Naive thymus-derived CD8-positive, alpha-beta T cell (primary cell): ENCODE results near the gene ZNF701. TPM values are rescaled to one million over a fixed set of nuclear protein-coding genes. Genes with fewer than 3 reads are reported as not detected.
"Not testable (repeated sequence)": the region's sequence is repeated elsewhere in the genome, so short reads cannot be mapped to it uniquely, and the experiment has no call there.

Experiments
- ATAC-seq, 2 donors: fragments of 150-1000 bp; cut with Tn5 transposase in 1 of 2; sonication (Bioruptor Pico), chemical (Tn5 transposase) in 1 of 2; 1 replicate in 1 of 2; 2 replicates in 1 of 2; pipeline ENCODE4 v1.10.0; 2021; ENCODE audit warnings: mild to moderate bottlenecking in 2 of 2, moderate library complexity in 2 of 2
- POLR2A ChIA-PET: fragments of 350-600 bp; sonication (Branson Sonifier 250); formaldehyde crosslinking; loops from one replicate; lab custom pipeline; 2021; ENCODE audit warnings: antibody characterized with exemption; lab: Charles Lee
- DNase-seq, 10 donors: peaks; one replicate each; pipeline versions ENCODE4 v3.0.0 to v3.0.0-alpha.2; 2020 to 2022
- H3K27ac Mint-ChIP-seq, 10 donors: one replicate each; pipeline ENCODE4 v1.8.0; 2020 to 2022; ENCODE audit warnings: mild to moderate bottlenecking in 10 of 10, mixed read lengths in 10 of 10, moderate library complexity in 4 of 10, inconsistent platforms in 1 of 10
- H3K27me3 Mint-ChIP-seq, 5 donors: one replicate each; pipeline ENCODE4 v1.8.0; 2021 to 2022; ENCODE audit warnings: mixed read lengths in 5 of 5
- H3K36me3 Mint-ChIP-seq, 3 donors: one replicate each; pipeline ENCODE4 v1.8.0; 2020 to 2022; ENCODE audit warnings: mixed read lengths in 3 of 3, mild to moderate bottlenecking in 2 of 3, inconsistent platforms in 1 of 3
- H3K4me1 Mint-ChIP-seq, 4 donors: one replicate each; pipeline ENCODE4 v1.8.0; 2021 to 2022; ENCODE audit warnings: mixed read lengths in 4 of 4
- H3K4me3 Mint-ChIP-seq, 10 donors: one replicate each; pipeline ENCODE4 v1.8.0; 2020 to 2022; ENCODE audit warnings: mild to moderate bottlenecking in 10 of 10, mixed read lengths in 10 of 10, moderate library complexity in 6 of 10, inconsistent platforms in 1 of 10
- H3K9me3 Mint-ChIP-seq, 9 donors: one replicate each; pipeline ENCODE4 v1.8.0; 2020 to 2022; ENCODE audit warnings: mixed read lengths in 9 of 9, mild to moderate bottlenecking in 3 of 9, inconsistent platforms in 1 of 9, moderate library complexity in 1 of 9
- polyA plus RNA-seq, 3 donors: library from polyadenylated mRNA; unstranded; fragments of 300-500 nt; fragmentation: Illumina TruSeq; gene quantifications; one replicate each; pipeline ENCODE4 v1.2.3, GENCODE V29; 2021
- total RNA-seq, 8 experiments: library from RNA in 2 of 8; stranded (reverse) in 2 of 8; gene quantifications; one replicate each; pipeline ENCODE4 v1.2.3 and lab custom pipeline; 2021 to 2026

Gene ZNF701
- total and polyA plus RNA-seq, 5 experiments from 2014 or later = 13.6 to 40.3 (median 14.4) TPM

DNA sequence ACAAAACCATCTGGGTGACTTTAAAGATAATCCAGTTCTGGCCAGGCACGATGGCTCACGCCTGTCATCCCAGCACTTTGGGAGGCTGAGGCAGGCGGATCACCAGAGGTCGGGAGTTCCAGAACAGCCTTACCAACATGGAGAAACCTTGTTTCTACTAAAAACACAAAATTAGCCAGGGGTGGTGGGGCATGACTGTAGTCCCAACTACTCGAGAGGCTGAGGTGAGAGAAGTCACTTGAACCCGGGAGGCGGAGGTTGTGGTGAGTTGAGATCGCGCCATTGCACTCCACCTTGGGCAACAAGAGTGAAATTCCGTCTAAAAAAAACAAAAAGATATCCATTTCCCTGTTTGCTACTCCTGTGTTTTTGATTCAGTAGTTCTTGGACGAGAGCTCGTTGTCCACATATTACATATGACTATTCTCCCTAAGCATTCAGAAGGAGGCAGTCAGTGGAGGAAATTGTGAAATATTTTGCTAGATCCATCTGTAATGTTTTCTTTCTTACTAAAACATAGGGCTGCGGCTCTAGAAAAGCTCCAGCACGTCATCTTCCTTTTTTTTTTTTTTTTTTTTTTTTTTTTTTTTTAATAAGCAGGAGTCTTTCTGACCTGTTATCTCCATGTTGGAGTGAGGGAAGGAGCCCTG is 33.6 kb downstream of the ZNF701 start:
- H3K9me3 Mint-ChIP-seq = peaks cover 0 to 59% (median 10%) of the 10 kb centered on the region in 9 donors
- DNase-seq = no peak
- peaks cover 13 to 28% (median 16%) of the 10 kb centered on the region in 3 donors for H3K36me3 Mint-ChIP-seq
- ATAC-seq = no peak
- POLR2A ChIA-PET = interaction anchor here (0.6 to 0.7 kb wide), 3 partner anchors 107 to 1631 kb away, joined by 3 to 7 read pairs (median 6); no protein-coding TSS in a partner anchor
- H3K27ac Mint-ChIP-seq = peak overlapping the region in 2 of 10 donors; percentile 4 to 59
- H3K27me3 Mint-ChIP-seq = no peaks in the 10 kb centered on the region
- peaks cover 13 to 50% (median 41%) of the 10 kb centered on the region in 4 donors for H3K4me1 Mint-ChIP-seq
- peak overlapping the region in 7 of 10 donors; percentile 26 to 88 (median 44) for H3K4me3 Mint-ChIP-seq

- DNase-seq = no peak
- Mint-ChIP-seq H3K27ac (no peak overlapping the region), H3K9me3 (peaks cover 0 to 91% (median 43%) of the 10 kb centered on the region in 9 donors), H3K27me3 (no peaks in the 10 kb centered on the region), H3K4me3 (no peak overlapping the region), H3K36me3 (peaks cover 55 to 88% (median 82%) of the 10 kb centered on the region in 3 donors), H3K4me1 (peaks cover 0 to 22% (median 7%) of the 10 kb centered on the region in 4 donors)
- POLR2A ChIA-PET = no interaction called here
- ATAC-seq = no peak
These were observed 43.3 kb downstream of the ZNF701 start for GRCh38 chr19:52613299-52613906.

GRCh38 chr19:52621376-52621775 is 51.3 kb downstream of the ZNF701 start:
- H3K27ac Mint-ChIP-seq = peak overlapping the region in 6 of 10 donors; percentile 12 to 79 (median 42)
- DNase-seq (peak in 1 of 10 donors; percentile 25), ATAC-seq (peak in 1 of 2 donors; percentile 36)
- peaks cover 15 to 35% (median 26%) of the 10 kb centered on the region in 4 donors for H3K4me1 Mint-ChIP-seq
- POLR2A ChIA-PET = no interaction called here
- peak overlapping the region in 5 of 10 donors; percentile 14 to 49 (median 21) for H3K4me3 Mint-ChIP-seq
- peaks cover 24 to 35% (median 32%) of the 10 kb centered on the region in 3 donors for H3K36me3 Mint-ChIP-seq
- H3K27me3 Mint-ChIP-seq = no peaks in the 10 kb centered on the region
- H3K9me3 Mint-ChIP-seq = peaks cover 5 to 55% (median 25%) of the 10 kb centered on the region in 9 donors

GRCh38 chr19:52622261-52622660 is 52.2 kb downstream of the ZNF701 start:
- no peak for ATAC-seq
- peaks cover 18 to 26% (median 23%) of the 10 kb centered on the region in 3 donors for H3K36me3 Mint-ChIP-seq
- H3K9me3 Mint-ChIP-seq = peaks cover 3 to 46% (median 18%) of the 10 kb centered on the region in 9 donors
- H3K4me3 Mint-ChIP-seq = peak overlapping the region in 2 of 10 donors; percentile 16 to 21
- POLR2A ChIA-PET = no interaction called here
- H3K27ac Mint-ChIP-seq = peak overlapping the region in 8 of 10 donors; percentile 2 to 70 (median 42)
- H3K4me1 Mint-ChIP-seq = peaks cover 15 to 30% (median 23%) of the 10 kb centered on the region in 4 donors
- H3K27me3 Mint-ChIP-seq = no peaks in the 10 kb centered on the region
- DNase-seq = no peak

DNA sequence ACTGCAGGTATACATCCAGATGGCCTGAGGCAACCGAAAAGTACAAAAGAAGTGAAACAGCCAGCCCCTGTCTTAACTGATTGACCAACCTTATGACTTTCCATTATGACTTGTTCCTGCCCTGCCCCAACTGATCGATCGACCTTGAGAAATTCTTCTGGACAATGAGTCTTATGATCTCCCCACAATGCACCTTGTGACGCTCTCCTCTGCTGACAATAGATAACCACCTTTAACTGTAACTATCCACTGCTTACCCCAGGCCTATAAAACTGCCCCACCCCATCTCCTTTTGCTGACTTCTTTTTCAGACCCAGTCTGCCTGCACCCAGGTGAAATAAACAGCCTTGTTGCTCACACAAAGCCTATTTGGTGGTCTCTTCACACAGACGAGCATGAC is 56.8 kb downstream of the ZNF701 start:
- Mint-ChIP-seq H3K4me1 (peaks cover 7 to 39% (median 29%) of the 10 kb centered on the region in 4 donors), H3K36me3 (peaks cover 0 to 39% (median 13%) of the 10 kb centered on the region in 3 donors), H3K9me3 (peaks cover 0 to 35% (median 14%) of the 10 kb centered on the region in 9 donors), H3K4me3 (no peak overlapping the region), H3K27ac (no peak overlapping the region), H3K27me3 (no peaks in the 10 kb centered on the region)
- POLR2A ChIA-PET = no interaction called here
- no peak for ATAC-seq
- no peak for DNase-seq

GRCh38 chr19:52627441-52627840 is 57.4 kb downstream of the ZNF701 start:
- DNase-seq, H3K27me3 Mint-ChIP-seq, POLR2A ChIA-PET, H3K4me3 Mint-ChIP-seq, ATAC-seq: not testable (repeated sequence)
- Mint-ChIP-seq H3K27ac (peak overlapping the region in 1 of 10 donors; percentile 54), H3K36me3 (peaks cover 4 to 40% (median 13%) of the 10 kb centered on the region in 3 donors), H3K9me3 (peaks cover 0 to 39% (median 11%) of the 10 kb centered on the region in 9 donors), H3K4me1 (peaks cover 4 to 38% (median 26%) of the 10 kb centered on the region in 4 donors)

DNA sequence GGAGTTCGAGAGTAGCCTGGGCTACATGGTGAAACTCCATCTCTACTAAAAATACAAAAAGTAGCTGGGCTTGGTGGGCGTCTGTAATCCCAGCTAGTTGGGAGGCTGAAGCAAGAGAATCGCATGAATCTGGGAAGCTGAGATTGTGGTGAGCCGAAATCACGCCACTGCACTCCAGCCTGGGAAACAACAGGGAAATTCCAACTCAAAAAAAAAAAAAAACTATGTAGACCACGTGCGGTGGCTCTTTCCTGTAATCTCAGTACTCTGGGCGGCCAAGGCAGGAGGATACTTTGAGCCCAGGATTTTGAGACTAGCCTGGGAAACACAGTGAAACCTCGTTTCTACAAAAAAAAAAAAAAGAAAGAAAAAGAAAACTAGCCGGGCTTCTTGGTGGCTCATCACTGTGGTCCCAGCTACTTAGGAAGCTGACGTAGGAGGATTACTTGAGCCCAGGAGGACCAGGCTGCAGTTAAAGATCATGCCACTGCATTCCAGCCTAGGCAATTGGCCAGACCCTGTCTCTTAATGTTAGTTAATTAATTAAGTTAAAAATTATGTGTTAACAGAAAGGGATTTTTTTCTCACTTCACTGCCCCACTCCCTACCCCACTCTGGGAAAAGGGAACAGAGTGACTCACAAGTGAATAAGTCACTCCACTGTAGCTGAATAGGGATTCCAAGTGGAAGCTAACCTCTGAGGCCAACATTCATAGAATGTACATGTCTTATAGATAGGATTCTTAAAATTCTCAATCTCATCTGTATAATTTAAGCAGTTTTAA is 65.9 kb downstream of the ZNF701 start:
- no peak for ATAC-seq
- peaks cover 11 to 29% (median 21%) of the 10 kb centered on the region in 3 donors for H3K36me3 Mint-ChIP-seq

More for the DNA sequence above, 65.9 kb downstream of the ZNF701 start:
- Mint-ChIP-seq H3K4me1 (peaks cover 23 to 48% (median 33%) of the 10 kb centered on the region in 4 donors), H3K27me3 (no peaks in the 10 kb centered on the region), H3K9me3 (peaks cover 0 to 54% (median 10%) of the 10 kb centered on the region in 9 donors), H3K4me3 (peak overlapping the region; percentile 8 to 98 (median 94)), H3K27ac (peak overlapping the region in 5 of 10 donors; percentile 36 to 97 (median 96))
- POLR2A ChIA-PET = interaction anchor here (0.7 to 2.1 kb wide), 3 partner anchors 29 to 99 kb away, joined by 3 to 4 read pairs (median 3); partner anchors contain the start of gene ZNF611
- no peak for DNase-seq

Other genes with a start within 250 kb of the ZNF701 start
- gene ZNF610, start 234.0 kb upstream of the ZNF701 start, total RNA-seq = 1 to 10 TPM; 4.5 to 7.5 TPM
- gene ZNF610, start 234.0 kb upstream of the ZNF701 start, polyA plus RNA-seq = 1 to 10 TPM in 2 of 3 donors, under 1 TPM in 1; 0.97 to 3.2 (median 1.2) TPM
- gene ZNF880, start 200.4 kb upstream of the ZNF701 start, total RNA-seq = 10 to 100 TPM; 46.5 to 57.9 TPM
- gene ZNF880, start 200.4 kb upstream of the ZNF701 start, polyA plus RNA-seq = 10 to 100 TPM; 38.7 to 46.8 (median 40.4) TPM
- gene ZNF528, start 172.4 kb upstream of the ZNF701 start, total RNA-seq = 10 to 100 TPM; 57.9 to 62.4 TPM
- gene ZNF528, start 172.4 kb upstream of the ZNF701 start, polyA plus RNA-seq = 10 to 100 TPM in 2 of 3 donors, 1 to 10 TPM in 1; 9.2 to 12.4 (median 11.0) TPM
- not detected for gene ZNF534, start 141.1 kb upstream of the ZNF701 start, total RNA-seq
- gene ZNF534, start 141.1 kb upstream of the ZNF701 start, polyA plus RNA-seq = not detected
- gene ZNF578, start 116.7 kb upstream of the ZNF701 start, total RNA-seq = 1 to 10 TPM; 5.5 to 6.1 TPM
- 1 to 10 TPM; 3.0 to 3.5 (median 3.4) TPM for gene ZNF578, start 116.7 kb upstream of the ZNF701 start, polyA plus RNA-seq
- 10 to 100 TPM; 51.6 to 58.3 TPM for gene ZNF808, start 42.6 kb upstream of the ZNF701 start, total RNA-seq
- gene ZNF808, start 42.6 kb upstream of the ZNF701 start, polyA plus RNA-seq = 10 to 100 TPM in 2 of 3 donors, 1 to 10 TPM in 1; 8.0 to 13.2 (median 12.9) TPM
- gene ZNF83, start 68.1 kb downstream of the ZNF701 start, total RNA-seq = 100 to 1,000 TPM; 112 to 113 TPM
- 10 to 100 TPM; 10.9 to 18.3 (median 13.8) TPM for gene ZNF83, start 68.1 kb downstream of the ZNF701 start, polyA plus RNA-seq
- 10 to 100 TPM; 47.9 to 54.8 TPM for gene ZNF611, start 164.8 kb downstream of the ZNF701 start, total RNA-seq
- gene ZNF611, start 164.8 kb downstream of the ZNF701 start, polyA plus RNA-seq = 10 to 100 TPM; 20.9 to 34.8 (median 34.0) TPM
- gene ZNF600, start 216.5 kb downstream of the ZNF701 start, total RNA-seq = 10 to 100 TPM; 64.6 to 65.1 TPM
- 10 to 100 TPM in 2 of 3 donors, 1 to 10 TPM in 1; 4.6 to 12.7 (median 10.2) TPM for gene ZNF600, start 216.5 kb downstream of the ZNF701 start, polyA plus RNA-seq